NCI-H1048 (cell line): ENCODE data around the gene WWOX.

Source experiments
- DNase-seq: peaks from one replicate; lab custom pipeline; 2025; lab: John Stamatoyannopoulos, UW

WWOX gene

GRCh38 chr16:78775161-78775561, 675.7 kb downstream of the WWOX start:
- no peak for DNase-seq

- DNase-seq, result no peak
Measured at GRCh38 chr16:78778101-78779004, 678.9 kb downstream of the WWOX start.

GRCh38 chr16:78780808-78781207, 681.4 kb downstream of the WWOX start:
- no peak for DNase-seq

GRCh38 chr16:78782572-78782971, 683.1 kb downstream of the WWOX start:
- no peak for DNase-seq

- no peak for DNase-seq
Measured at GRCh38 chr16:78783570-78784079, 684.2 kb downstream of the WWOX start.

GRCh38 chr16:78784771-78785170, 685.3 kb downstream of the WWOX start:
- DNase-seq, result no peak

- no peak for DNase-seq
Measured at GRCh38 chr16:78785218-78785617, 685.8 kb downstream of the WWOX start.

DNA sequence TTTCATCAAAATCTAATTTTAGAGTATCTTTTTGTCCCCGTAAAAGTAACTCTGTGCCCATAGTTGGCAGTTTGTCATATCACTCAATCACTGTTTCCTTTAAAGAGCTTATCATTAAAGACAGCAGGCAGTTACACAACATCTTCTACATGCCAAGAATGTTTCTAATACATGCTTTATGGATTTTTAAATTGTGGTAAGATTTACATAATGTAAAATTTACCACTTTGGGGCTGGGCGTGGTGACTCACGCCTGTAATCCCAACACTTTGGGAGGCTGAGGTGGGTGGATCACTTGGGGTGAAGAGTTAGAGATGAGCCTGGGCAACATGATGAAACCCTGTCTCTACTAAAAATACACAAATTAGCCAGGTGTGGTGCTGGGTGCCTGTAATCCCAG, 687.2 kb downstream of the WWOX start:
- no peak for DNase-seq

DNA sequence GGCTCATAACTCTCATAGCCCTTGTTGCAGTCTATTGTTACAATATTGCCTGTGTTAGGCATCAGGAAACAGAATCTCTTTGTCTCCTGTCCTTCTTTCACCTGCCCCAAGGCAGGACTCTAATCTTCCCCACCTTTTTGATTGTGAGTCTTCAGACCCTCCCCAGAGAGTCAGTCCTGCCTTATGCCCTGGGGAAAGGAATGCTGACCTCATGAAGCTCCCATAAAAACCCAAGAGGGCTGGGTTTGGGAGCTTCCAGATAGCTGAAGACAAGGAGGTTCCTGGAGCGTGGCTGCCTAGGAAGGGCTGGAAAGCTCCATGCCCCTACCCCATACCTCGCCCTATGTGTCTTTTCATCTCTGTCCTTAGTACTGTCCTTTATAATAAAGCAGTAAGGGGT, 688.8 kb downstream of the WWOX start:
- DNase-seq, result no peak

GRCh38 chr16:78788696-78789095, 689.2 kb downstream of the WWOX start:
- no peak for DNase-seq

DNA sequence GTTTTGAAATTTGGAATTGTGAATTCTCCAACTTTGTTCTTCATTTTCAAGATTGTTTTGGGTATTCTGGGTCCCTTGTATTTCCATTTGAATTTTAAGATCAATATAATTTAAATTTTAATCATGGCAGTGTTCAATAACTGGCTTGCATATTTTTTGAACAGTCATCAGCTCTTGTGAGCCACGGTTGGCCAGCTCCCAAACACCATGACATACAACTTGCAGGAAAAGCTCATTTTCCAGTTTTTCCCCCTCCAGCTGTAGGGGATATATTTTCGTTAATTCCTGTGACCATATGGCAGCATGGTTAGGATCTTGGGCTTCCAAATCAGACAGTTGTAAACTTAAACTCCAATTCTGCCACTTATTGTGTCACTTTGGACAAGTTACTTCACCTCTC, 690.1 kb downstream of the WWOX start:
- no peak for DNase-seq

DNA sequence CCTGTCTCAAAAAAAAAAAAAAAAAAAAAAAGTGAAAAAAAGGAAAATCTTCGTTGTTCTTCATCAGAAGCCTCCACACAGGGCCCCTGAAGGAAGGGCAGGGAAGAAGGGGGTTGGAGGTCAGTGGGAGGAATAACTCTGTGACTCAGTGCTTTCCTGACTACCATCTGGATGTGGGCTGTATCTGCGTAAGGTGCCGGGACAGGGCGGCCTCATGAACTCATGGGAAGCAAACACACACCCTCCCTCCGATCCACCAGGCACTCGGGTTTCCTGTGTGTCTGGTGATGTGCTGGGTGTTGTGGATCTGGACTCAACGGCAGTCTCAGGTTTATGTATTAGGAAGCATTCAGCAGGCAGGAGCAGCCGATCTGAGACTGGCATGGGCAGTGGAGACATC, 691.6 kb downstream of the WWOX start:
- no peak for DNase-seq

DNA sequence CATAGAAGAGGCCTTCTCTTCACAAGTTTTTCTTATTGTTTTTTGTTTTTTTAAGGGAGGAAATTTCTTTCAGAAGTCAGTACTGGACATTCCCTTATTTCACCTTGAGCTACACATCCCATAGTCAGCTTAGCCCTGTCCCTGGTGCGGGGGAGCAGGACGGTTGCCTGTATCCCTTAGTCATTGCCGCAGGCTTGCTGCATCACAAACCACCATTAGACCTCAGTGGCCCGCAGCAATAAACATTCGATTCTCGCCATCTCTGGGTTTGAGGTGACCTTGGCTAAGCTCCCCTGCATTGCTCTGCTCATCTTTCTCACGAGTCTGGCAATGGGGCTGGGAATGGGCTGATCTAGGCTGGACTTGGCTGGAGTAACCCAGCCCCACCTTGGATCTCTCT, 692.5 kb downstream of the WWOX start:
- DNase-seq, result no peak

DNA sequence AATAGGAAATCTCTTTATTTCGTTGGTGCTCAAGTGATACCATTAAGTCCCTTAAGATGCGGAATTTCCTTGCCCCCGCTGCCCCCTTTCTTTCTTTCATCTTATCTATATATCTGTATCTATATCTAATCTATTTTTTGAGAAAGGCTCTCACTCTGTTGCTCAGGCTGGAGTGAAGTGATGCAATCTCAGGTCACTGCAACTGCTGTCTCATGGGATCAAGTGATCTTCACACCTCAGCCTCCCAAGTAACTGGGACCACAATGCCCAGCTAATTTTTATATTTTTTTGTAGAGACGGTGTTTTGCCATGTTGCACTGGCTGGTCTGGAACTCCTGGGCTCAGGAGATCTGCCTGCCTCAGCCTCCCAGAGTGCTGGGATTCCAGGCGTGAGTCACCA, 693.5 kb downstream of the WWOX start:
- no peak for DNase-seq

GRCh38 chr16:78794581-78795250, 695.3 kb downstream of the WWOX start:
- no peak for DNase-seq

- DNase-seq, result no peak
Measured at GRCh38 chr16:78795433-78795832, 696.0 kb downstream of the WWOX start.

DNA sequence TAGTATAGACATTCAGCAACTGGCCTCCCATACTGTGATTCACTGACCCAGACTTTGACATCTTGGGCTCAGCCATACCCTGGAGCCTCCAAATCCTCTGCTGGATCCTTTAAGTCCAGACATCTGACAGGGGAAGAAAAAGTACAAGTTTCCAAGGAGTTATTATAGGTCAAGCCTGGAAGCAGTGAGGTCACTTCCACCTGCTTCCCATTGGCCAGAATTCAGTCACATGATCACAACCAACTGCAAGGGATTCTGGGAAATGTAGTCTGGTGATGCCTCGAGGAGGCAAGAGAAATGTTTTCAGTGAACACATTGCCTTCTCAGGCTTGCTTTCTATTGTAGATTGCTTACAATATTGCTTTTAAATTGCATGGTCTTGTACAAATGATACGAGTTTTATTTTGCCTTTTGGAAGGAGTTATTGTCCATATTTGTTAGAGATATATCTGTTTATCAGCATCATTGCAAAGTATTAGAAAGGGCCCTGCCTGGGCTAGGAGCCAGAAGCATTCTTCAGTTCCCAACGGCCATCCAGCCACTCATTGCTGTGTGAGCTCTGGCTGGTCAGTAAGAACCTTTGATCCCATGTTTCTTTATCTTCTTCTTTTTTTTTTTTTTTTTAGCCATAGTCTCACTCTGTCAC, 696.9 kb downstream of the WWOX start:
- DNase-seq, result no peak

DNA sequence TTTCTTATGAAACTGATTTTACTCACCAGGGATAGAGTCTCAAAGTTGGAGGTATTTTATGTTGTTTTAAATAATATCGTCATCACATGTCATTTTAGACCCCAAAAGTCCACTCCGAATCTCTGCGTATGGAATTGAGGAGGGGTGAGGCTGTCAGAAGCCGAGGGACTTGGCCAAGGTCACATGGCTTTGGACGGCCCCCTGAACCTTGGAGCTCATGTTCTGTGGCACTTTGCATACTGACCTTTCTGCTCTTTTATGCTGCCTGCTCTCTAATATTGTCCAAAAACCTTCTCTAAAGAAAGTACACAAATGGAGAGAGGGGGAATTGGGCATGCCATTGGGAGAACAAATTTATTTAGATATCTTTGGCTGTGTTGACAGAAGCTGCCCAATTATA, 700.0 kb downstream of the WWOX start:
- DNase-seq, result no peak

- no peak for DNase-seq
Measured at GRCh38 chr16:78800523-78800922, 701.1 kb downstream of the WWOX start.

GRCh38 chr16:78804058-78804735, 704.7 kb downstream of the WWOX start:
- no peak for DNase-seq

DNA sequence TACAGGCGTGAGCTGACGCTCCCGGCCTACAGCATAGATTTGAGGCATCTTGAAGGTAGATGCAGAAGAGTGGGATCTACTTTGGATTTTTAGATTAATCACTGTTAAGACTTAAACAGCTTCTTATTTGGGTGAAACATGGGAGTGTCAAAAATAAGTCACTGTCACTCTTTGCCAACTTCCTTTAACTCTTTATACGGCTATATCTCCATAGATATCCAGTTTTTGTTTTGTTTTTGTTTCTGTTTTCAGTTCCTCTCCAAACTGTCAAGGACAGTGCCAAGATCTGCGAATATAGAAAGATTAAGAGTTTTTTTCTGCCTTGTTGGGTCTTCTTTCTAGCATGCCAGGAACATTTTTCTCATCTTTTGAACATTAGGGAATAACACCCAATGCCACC, 706.1 kb downstream of the WWOX start:
- DNase-seq, result no peak

GRCh38 chr16:78811247-78811646, 711.8 kb downstream of the WWOX start:
- no peak for DNase-seq
